Adipose tissue (tissue), 3 donors: Measurements from ENCODE around the gene PRKD1. TPM values are rescaled to one million over a fixed set of nuclear protein-coding genes. Genes with fewer than 3 reads are reported as not detected.

Source experiments
- H3K27ac ChIP-seq: one replicate; pipeline ENCODE4 v1.5.1; 2013; ENCODE audit warnings: low read depth, low read length
- WGBS, 3 donors: extraction: QIAGEN DNeasy Blood & Tissue Kit; methylation state at CpG; one replicate each; pipeline ENCODE4 v1.1.7; 2013; 5-methylcytosine and 5-hydroxymethylcytosine counted together
- polyA plus RNA-seq, 3 donors: library from polyadenylated mRNA; stranded (reverse); fragments of 200-250 nt; gene quantifications; one replicate each; pipeline ENCODE4 v1.2.3, GENCODE V29; 2013
- donor health status: healthy with polysubstance abuse.
- donor health status: Bipolar disorder and iron deficiency.
- donor health status: healthy.

Gene PRKD1
- polyA plus RNA-seq, 3 donors, result 3.7 to 9.9 (median 5.4) TPM

DNA sequence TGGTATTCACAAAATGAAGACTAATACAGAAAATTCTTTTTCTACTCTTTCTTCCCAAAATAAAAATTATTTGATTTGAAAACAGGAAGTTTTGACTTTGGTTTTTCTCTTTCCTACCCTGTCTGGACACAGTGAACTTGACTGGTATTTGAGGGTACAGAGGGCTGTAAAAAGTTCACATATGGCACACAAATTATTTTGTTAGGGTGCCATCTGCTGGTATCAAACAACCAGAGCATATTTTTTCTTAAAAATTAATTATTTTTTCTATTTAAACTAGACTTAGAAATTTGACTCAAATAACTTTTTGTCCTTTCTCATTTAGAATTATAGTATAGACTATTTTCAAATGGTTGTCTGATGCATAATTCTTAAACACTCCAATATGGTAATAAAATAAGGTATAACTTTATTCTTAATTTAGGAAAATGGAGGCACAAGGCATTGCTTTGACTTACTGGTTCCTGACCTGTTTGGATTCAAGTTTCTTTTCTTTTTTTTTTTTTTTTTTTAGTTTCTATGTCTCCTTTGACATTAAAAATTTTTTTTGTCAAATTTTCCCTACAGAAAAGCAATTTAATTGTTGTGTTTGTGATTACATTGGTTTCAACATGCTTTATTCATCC is 390.6 kb downstream of the PRKD1 start:
- H3K27ac ChIP-seq, result no peak overlapping the region

DNA sequence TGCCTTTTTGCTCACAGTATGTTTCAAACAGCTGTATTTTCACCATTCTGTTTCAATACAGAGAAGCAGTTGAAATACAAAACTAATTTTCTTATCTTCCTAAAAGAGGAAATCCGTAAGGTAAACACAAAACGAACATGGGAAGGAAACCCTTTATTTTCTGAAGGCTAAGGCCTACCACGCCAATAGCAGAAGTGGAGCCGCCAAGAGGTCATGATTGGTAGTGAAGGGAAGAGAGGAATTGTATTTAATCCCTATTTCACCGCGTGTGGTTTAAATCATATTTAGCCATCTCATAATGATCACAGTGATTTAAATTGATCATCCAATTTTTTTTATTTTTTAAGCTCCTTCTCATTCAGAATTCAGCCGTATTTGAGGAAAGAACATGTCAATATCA is 398.2 kb downstream of the PRKD1 start:
- 44 to 52% (median 45%) methylated on average over 7 of the region's 7 CpGs for WGBS, 3 donors
- H3K27ac ChIP-seq, result no peak overlapping the region

DNA sequence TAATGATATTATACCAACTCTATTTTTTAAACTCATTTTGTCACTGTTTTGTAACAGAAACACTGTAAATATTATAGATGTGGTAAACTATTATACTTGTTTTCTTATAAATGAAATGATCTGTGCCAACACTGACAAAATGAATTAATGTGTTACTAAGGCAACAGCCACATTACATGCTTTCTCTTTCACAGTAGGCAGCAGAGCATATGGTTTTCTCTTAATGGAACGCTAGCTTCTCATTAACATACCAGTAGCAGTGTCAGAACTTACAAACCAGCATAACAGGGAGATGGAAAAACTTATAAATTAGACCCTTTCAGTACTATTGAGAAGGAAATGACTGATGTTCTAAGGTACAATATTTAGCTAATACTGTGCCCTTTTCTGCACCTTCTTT is 398.8 kb downstream of the PRKD1 start:
- 17 to 45% (median 20%) methylated on average over 1 of the region's 1 CpG for WGBS, 3 donors
- no peak overlapping the region for H3K27ac ChIP-seq

DNA sequence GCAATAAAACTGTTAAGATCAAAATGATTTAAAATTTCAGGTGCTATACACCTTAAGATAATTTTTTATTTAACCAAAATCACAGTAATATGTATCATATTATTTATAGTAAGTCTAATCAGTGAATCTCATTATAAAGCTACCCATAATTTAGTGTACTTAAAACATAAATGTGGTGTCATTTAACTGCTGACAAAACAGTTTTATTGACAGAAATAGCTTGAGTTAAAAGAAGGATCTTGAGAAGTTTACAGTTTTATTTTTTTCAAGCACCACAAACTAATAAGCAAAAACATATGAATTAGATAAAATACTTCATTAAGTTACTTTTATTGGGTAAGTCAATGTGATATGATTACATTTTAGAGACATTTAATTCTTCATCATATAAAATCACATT is 400.4 kb downstream of the PRKD1 start:
- H3K27ac ChIP-seq, result no peak overlapping the region
